Measurements from ENCODE around the gene PIGU.

The PIGU gene

GRCh38 chr20:34582221-34582620, 94.7 kb downstream of the PIGU start:
- no peaks in the 10 kb centered on the region for H3K9me3 Mint-ChIP-seq
- H3K4me1 Mint-ChIP-seq, result peaks cover 22% of the 10 kb centered on the region
- H3K4me3 Mint-ChIP-seq, result no peak overlapping the region

DNA sequence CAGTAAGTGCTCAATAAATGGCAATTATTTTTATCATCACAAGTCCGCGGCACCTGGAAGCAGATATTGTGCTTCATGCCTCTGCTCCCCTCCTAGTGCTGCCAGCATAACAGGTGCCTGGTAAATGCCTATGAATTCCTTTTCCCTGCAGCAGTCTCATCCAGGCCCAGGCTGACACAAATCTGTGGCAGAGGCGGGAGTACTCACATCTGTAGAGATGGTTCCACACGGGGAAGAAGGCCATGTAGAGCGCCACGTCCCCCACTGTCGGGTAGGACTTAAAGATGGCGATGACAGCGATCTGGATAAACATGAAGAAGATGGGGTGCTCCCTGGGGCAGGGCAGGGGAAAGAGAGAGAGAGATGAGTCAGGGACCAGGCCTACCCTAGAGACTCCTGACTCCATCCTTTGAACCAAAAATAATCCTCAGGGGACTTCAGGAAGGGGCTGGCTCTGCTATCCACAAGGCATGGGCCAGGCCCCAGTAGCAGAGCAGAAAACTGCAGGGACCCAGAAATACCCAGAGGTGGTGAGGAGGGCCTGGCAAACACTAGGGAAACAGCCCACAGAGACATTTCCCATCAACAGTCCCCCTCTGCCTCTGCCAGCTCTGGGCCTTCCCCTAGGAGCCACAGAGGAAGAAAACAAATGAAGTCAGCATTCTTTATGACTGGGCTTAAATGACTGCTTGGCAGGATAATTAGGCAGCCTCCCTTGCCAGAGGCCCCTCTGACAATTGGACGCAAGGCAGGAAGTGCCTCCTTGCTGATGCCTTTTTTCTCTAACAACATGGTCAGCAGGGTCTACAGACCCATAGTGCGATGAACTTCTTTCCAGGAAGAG, 95.3 kb downstream of the PIGU start:
- H3K9me3 Mint-ChIP-seq, result no peaks in the 10 kb centered on the region
- peak overlapping the region; percentile 60 for H3K27ac Mint-ChIP-seq
- no peak overlapping the region for H3K4me3 Mint-ChIP-seq
- H3K4me1 Mint-ChIP-seq, result peaks cover 22% of the 10 kb centered on the region
- peaks cover 4% of the 10 kb centered on the region for H3K36me3 Mint-ChIP-seq
- H3K27me3 Mint-ChIP-seq, result no peaks in the 10 kb centered on the region

More at GRCh38 chr20:34582221-34582620, 94.7 kb downstream of the PIGU start:
- H3K27ac Mint-ChIP-seq, result peak overlapping the region; percentile 70
- H3K36me3 Mint-ChIP-seq, result peaks cover 4% of the 10 kb centered on the region
- no peaks in the 10 kb centered on the region for H3K27me3 Mint-ChIP-seq

- peaks cover 22% of the 10 kb centered on the region for H3K4me1 Mint-ChIP-seq
- no peak overlapping the region for H3K27ac Mint-ChIP-seq
- no peak overlapping the region for H3K4me3 Mint-ChIP-seq
- no peaks in the 10 kb centered on the region for H3K27me3 Mint-ChIP-seq
- H3K9me3 Mint-ChIP-seq, result no peaks in the 10 kb centered on the region
- H3K36me3 Mint-ChIP-seq, result peaks cover under 1% of the 10 kb centered on the region
Observed at GRCh38 chr20:34579979-34580940, 96.6 kb downstream of the PIGU start.

GRCh38 chr20:34579191-34579978, 97.5 kb downstream of the PIGU start:
- Mint-ChIP-seq H3K36me3 (no peaks in the 10 kb centered on the region), H3K27me3 (no peaks in the 10 kb centered on the region), H3K9me3 (no peaks in the 10 kb centered on the region), H3K27ac (no peak overlapping the region), H3K4me3 (no peak overlapping the region), H3K4me1 (peaks cover 22% of the 10 kb centered on the region)

- Mint-ChIP-seq H3K4me3 (no peak overlapping the region), H3K9me3 (no peaks in the 10 kb centered on the region), H3K4me1 (peaks cover 22% of the 10 kb centered on the region), H3K27me3 (no peaks in the 10 kb centered on the region), H3K27ac (no peak overlapping the region), H3K36me3 (peaks cover 3% of the 10 kb centered on the region)
Observed at GRCh38 chr20:34578521-34578920, 98.4 kb downstream of the PIGU start.

- peaks cover 22% of the 10 kb centered on the region for H3K4me1 Mint-ChIP-seq
- H3K27ac Mint-ChIP-seq, result no peak overlapping the region
- H3K9me3 Mint-ChIP-seq, result no peaks in the 10 kb centered on the region
- H3K27me3 Mint-ChIP-seq, result no peaks in the 10 kb centered on the region
- peaks cover 3% of the 10 kb centered on the region for H3K36me3 Mint-ChIP-seq
- H3K4me3 Mint-ChIP-seq, result no peak overlapping the region
Observed at GRCh38 chr20:34578025-34578424, 98.9 kb downstream of the PIGU start.

- peaks cover 22% of the 10 kb centered on the region for H3K4me1 Mint-ChIP-seq
- no peaks in the 10 kb centered on the region for H3K9me3 Mint-ChIP-seq
- H3K36me3 Mint-ChIP-seq, result peaks cover 3% of the 10 kb centered on the region
- H3K4me3 Mint-ChIP-seq, result no peak overlapping the region
- no peak overlapping the region for H3K27ac Mint-ChIP-seq
- no peaks in the 10 kb centered on the region for H3K27me3 Mint-ChIP-seq
Observed at GRCh38 chr20:34577061-34577460, 99.8 kb downstream of the PIGU start.

- Mint-ChIP-seq H3K36me3 (peaks cover 3% of the 10 kb centered on the region), H3K4me3 (no peak overlapping the region), H3K9me3 (no peaks in the 10 kb centered on the region), H3K27me3 (no peaks in the 10 kb centered on the region), H3K4me1 (peaks cover 19% of the 10 kb centered on the region), H3K27ac (no peak overlapping the region)
Observed at GRCh38 chr20:34575756-34576155, 101.1 kb downstream of the PIGU start.

- H3K36me3 Mint-ChIP-seq, result peaks cover 3% of the 10 kb centered on the region
- peaks cover 14% of the 10 kb centered on the region for H3K4me1 Mint-ChIP-seq
- H3K9me3 Mint-ChIP-seq, result no peaks in the 10 kb centered on the region
- no peak overlapping the region for H3K27ac Mint-ChIP-seq
- H3K27me3 Mint-ChIP-seq, result no peaks in the 10 kb centered on the region
- no peak overlapping the region for H3K4me3 Mint-ChIP-seq
Observed at GRCh38 chr20:34575271-34575670, 101.6 kb downstream of the PIGU start.

DNA sequence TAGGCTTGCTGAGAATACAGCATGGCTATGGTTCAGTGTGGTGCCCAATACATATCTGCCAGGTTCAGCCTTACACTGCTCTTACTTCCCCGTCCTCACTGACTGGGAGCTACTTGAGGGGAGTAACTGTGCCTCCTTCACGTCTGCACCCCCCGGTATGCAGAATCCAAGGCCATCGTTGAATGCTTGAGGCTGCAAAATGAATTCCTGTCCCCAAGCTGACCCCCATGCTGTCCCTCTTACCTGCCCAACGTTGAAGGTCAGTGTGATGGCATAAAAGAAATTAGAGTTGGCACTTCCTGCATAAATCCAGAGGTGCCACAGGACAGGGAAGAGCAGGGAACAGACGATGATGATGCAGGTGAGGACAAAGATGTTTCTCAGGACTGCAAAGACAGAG, 102.0 kb downstream of the PIGU start:
- H3K27me3 Mint-ChIP-seq, result no peaks in the 10 kb centered on the region
- H3K36me3 Mint-ChIP-seq, result peaks cover 3% of the 10 kb centered on the region
- H3K4me3 Mint-ChIP-seq, result no peak overlapping the region
- peaks cover 10% of the 10 kb centered on the region for H3K4me1 Mint-ChIP-seq
- no peak overlapping the region for H3K27ac Mint-ChIP-seq
- H3K9me3 Mint-ChIP-seq, result no peaks in the 10 kb centered on the region

DNA sequence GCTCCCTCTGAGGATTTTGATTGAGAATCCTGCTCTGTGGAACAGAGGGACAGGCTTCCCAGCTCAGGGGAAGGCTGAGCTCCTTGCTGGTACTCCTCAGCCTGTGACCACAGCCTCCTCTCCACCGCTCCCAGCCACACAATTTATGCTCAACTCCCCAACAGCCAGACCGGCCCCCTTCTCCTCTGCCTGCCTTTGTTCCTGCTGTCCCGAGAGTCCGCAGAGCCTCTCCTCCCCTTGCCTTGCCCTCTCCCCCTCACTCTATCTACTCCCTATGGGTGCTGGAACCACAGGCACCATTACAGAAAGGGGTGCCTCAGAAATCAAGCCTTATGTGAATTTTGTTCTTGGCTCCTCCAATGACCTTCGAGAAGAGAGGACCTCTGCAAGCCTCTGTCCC, 102.5 kb downstream of the PIGU start:
- Mint-ChIP-seq H3K9me3 (no peaks in the 10 kb centered on the region), H3K36me3 (peaks cover 3% of the 10 kb centered on the region), H3K4me1 (peaks cover 6% of the 10 kb centered on the region), H3K4me3 (no peak overlapping the region), H3K27ac (no peak overlapping the region), H3K27me3 (no peaks in the 10 kb centered on the region)

- H3K27ac Mint-ChIP-seq, result no peak overlapping the region
- H3K27me3 Mint-ChIP-seq, result no peaks in the 10 kb centered on the region
- peaks cover 5% of the 10 kb centered on the region for H3K4me1 Mint-ChIP-seq
- no peaks in the 10 kb centered on the region for H3K9me3 Mint-ChIP-seq
- no peak overlapping the region for H3K4me3 Mint-ChIP-seq
- H3K36me3 Mint-ChIP-seq, result peaks cover 3% of the 10 kb centered on the region
Observed at GRCh38 chr20:34573541-34574300, 103.2 kb downstream of the PIGU start.

- no peak overlapping the region for H3K4me3 Mint-ChIP-seq
- no peaks in the 10 kb centered on the region for H3K9me3 Mint-ChIP-seq
- H3K4me1 Mint-ChIP-seq, result peaks cover 5% of the 10 kb centered on the region
- peaks cover 3% of the 10 kb centered on the region for H3K36me3 Mint-ChIP-seq
- H3K27ac Mint-ChIP-seq, result no peak overlapping the region
- H3K27me3 Mint-ChIP-seq, result no peaks in the 10 kb centered on the region
Observed at GRCh38 chr20:34571753-34572152, 105.1 kb downstream of the PIGU start.

GRCh38 chr20:34570859-34571306, 106.0 kb downstream of the PIGU start:
- H3K4me3 Mint-ChIP-seq, result no peak overlapping the region
- H3K4me1 Mint-ChIP-seq, result peaks cover 5% of the 10 kb centered on the region
- no peaks in the 10 kb centered on the region for H3K9me3 Mint-ChIP-seq
- peak overlapping the region; percentile 51 for H3K27ac Mint-ChIP-seq
- H3K27me3 Mint-ChIP-seq, result no peaks in the 10 kb centered on the region
- peaks cover 3% of the 10 kb centered on the region for H3K36me3 Mint-ChIP-seq

- no peak overlapping the region for H3K27ac Mint-ChIP-seq
- peaks cover 3% of the 10 kb centered on the region for H3K36me3 Mint-ChIP-seq
- no peak overlapping the region for H3K4me3 Mint-ChIP-seq
Observed at GRCh38 chr20:34569598-34569997, 107.3 kb downstream of the PIGU start.

More at GRCh38 chr20:34569598-34569997, 107.3 kb downstream of the PIGU start:
- H3K4me1 Mint-ChIP-seq, result peaks cover 5% of the 10 kb centered on the region
- H3K9me3 Mint-ChIP-seq, result no peaks in the 10 kb centered on the region
- H3K27me3 Mint-ChIP-seq, result no peaks in the 10 kb centered on the region
